Epithelial cell of esophagus (primary cell): ENCODE results near the gene MAPK8.
A peak's percentile ranks its signal among the peaks of the same experiment; 100 is the strongest.

Source experiments
- DNase-seq: peaks from one replicate; pipeline ENCODE4 v3.0.0; 2010; ENCODE audit warnings: low read depth
- H3K4me3 ChIP-seq: 2 replicates; pipeline ENCODE4 v1.5.1; 2011; ENCODE audit warnings: mild to moderate bottlenecking, low read length, control low read depth
- CTCF ChIP-seq: IDR thresholded peaks from 2 replicates; pipeline ENCODE4 v1.5.1; 2011; ENCODE audit warnings: low read depth, mild to moderate bottlenecking, low read length, control low read depth, inconsistent platforms; ENCODE audit not compliant: insufficient read depth; ENCODE audit errors: missing control alignments

Gene MAPK8

GRCh38 chr10:48437546-48437945 is 131.1 kb downstream of the MAPK8 start:
- DNase-seq = no peak
- no peak for TF ChIP-seq CTCF
- no peak overlapping the region for H3K4me3 ChIP-seq

GRCh38 chr10:48439031-48439430 is 132.6 kb downstream of the MAPK8 start:
- no peak overlapping the region for H3K4me3 ChIP-seq
- DNase-seq = peak; percentile 45
- TF ChIP-seq CTCF = no peak

GRCh38 chr10:48439581-48440041 is 133.1 kb downstream of the MAPK8 start:
- DNase-seq = no peak
- TF ChIP-seq CTCF = no peak
- H3K4me3 ChIP-seq = no peak overlapping the region

GRCh38 chr10:48440771-48441170 is 134.3 kb downstream of the MAPK8 start:
- H3K4me3 ChIP-seq = no peak overlapping the region
- no peak for DNase-seq
- no peak for TF ChIP-seq CTCF

- H3K4me3 ChIP-seq = no peak overlapping the region
- no peak for DNase-seq
- TF ChIP-seq CTCF = no peak
Measured at GRCh38 chr10:48442090-48442808, 135.8 kb downstream of the MAPK8 start.

GRCh38 chr10:48442809-48443177 is 136.3 kb downstream of the MAPK8 start:
- no peak for TF ChIP-seq CTCF
- H3K4me3 ChIP-seq = no peak overlapping the region
- DNase-seq = no peak

GRCh38 chr10:48444266-48444665 is 137.8 kb downstream of the MAPK8 start:
- peak; percentile 73 for TF ChIP-seq CTCF
- DNase-seq = peak; percentile 72

More at GRCh38 chr10:48444266-48444665, 137.8 kb downstream of the MAPK8 start:
- H3K4me3 ChIP-seq = no peak overlapping the region
